ENCODE results near the gene A1CF.
"Not testable (repeated sequence)": the region's sequence is repeated elsewhere in the genome, so short reads cannot be mapped to it uniquely, and the experiment has no call there.

- TF ChIP-seq, protein P1, sequence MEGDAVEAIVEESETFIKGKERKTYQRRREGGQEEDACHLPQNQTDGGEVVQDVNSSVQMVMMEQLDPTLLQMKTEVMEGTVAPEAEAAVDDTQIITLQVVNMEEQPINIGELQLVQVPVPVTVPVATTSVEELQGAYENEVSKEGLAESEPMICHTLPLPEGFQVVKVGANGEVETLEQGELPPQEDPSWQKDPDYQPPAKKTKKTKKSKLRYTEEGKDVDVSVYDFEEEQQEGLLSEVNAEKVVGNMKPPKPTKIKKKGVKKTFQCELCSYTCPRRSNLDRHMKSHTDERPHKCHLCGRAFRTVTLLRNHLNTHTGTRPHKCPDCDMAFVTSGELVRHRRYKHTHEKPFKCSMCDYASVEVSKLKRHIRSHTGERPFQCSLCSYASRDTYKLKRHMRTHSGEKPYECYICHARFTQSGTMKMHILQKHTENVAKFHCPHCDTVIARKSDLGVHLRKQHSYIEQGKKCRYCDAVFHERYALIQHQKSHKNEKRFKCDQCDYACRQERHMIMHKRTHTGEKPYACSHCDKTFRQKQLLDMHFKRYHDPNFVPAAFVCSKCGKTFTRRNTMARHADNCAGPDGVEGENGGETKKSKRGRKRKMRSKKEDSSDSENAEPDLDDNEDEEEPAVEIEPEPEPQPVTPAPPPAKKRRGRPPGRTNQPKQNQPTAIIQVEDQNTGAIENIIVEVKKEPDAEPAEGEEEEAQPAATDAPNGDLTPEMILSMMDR (IDR thresholded peaks at IDR 0.05; ENCODE audit: low read depth, low read length), result not testable (repeated sequence)
- TF ChIP-seq EZH2phosphoT487 (IDR thresholded peaks at IDR 0.05; ENCODE audit: low read depth), result not testable (repeated sequence)
These were observed 20.4 kb upstream of the A1CF start for GRCh38 chr10:50905797-50906196.
